Skeletal muscle cell (primary cell): Measurements from ENCODE around the gene PILRB.

Source experiments
- DNase-seq: peaks from one replicate; pipeline ENCODE4 v3.0.0-alpha.2; 2010; ENCODE audit warnings: low read depth
- H3K4me3 ChIP-seq: 2 replicates; pipeline ENCODE4 v1.5.1; 2011; ENCODE audit warnings: low read depth, mild to moderate bottlenecking, control low read depth, low read length, moderate library complexity

PILRB gene

DNA sequence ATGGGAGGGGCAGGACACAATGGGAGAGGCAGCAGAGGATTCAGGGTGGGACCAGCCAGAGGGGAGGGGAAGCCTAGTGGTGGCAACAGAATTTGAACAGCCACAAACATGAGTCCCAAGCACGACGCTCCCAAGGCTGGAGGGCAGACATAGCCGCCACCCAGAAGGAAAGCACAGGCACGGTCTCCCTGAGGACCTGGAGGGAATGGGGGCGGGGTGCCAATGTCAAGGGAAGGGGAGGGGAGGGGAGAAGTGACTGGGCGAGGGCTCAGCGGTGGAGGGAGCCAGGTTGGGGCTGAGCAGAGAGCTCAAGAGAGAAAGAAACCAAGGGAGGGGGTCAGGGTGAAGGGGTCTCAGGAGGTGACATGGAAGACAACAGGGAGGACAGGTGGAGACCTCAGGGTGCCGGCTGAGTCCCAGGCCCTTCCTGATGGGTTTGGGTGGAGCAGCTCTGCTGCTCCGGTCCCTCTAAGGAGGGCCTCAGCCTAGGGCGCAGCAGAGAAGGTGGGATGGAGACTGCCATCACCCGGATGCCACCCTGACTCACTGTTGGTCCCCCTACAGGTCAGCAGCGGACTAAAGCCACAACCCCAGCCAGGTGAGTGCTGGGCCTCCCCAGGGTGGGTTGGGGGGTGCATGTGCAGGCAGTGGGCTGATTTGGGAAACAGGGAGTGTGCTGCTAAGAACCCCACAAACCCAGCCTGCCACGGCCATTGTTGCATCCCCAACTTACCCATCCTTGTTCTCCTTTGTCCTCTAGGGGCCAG lies 39.6 kb downstream of the PILRB start:
- no peak for DNase-seq
- no peak overlapping the region for H3K4me3 ChIP-seq

- no peak for DNase-seq
- no peak overlapping the region for H3K4me3 ChIP-seq
These were observed 40.3 kb downstream of the PILRB start for GRCh38 chr7:100398239-100398638.

DNA sequence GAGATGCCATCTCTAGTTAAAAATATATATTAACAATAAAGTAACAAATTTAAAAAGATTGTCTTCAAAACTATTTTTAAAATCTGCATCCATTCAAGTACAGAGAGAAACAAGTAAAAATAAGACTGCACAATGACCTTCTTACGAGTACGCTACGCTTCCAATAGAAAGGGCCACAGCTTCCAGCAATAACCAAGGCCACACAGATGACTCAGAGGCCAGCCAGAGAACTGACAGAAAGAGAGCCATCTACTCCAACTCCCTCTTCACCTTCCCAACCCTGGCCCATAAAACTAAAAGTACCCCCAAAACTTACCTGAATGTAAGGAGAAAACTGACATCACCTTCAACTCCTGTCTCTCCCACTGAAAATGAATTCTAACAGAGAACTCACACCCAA lies 42.1 kb downstream of the PILRB start:
- H3K4me3 ChIP-seq: no peak overlapping the region
- DNase-seq: no peak

DNA sequence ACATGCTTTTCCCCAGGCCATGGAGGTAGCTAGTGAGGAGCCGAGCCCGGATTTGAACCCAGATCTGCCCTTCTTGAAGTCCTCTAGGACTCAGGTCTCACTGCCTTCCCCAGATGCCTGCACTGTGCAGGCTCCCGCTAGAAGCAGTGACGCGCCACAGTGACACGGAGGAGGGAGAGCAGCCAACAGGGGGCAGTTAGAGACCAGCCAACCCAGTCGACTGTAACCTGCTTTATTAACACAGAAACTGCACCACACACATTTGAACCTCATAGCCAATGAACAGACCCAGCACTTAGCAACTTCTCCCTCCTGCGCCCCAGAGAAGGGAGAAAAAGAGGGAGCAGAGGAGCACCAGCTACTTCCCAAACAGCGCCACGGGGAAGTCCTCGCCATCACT lies 42.7 kb downstream of the PILRB start:
- DNase-seq: no peak
- no peak overlapping the region for H3K4me3 ChIP-seq

DNA sequence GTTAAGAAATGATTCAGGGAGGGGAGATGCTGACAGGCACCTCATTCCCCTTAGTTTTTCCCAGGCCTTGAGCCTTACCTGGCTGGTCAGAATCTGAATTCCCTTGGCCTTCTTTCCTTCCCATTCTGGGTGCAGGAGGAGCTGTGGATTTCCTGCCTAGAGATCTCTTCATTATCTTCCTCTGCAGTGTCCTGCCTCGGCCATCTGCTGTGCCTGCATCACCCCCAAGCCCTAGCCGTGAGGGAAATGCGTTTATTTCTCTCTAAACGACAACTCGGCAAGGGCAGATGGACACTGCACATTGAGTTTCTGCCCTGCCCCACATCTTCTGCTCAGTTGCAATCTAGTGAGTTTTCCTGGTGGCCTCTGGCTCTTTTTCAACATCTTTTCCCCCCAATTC lies 43.9 kb downstream of the PILRB start:
- no peak for DNase-seq
- H3K4me3 ChIP-seq: no peak overlapping the region

DNA sequence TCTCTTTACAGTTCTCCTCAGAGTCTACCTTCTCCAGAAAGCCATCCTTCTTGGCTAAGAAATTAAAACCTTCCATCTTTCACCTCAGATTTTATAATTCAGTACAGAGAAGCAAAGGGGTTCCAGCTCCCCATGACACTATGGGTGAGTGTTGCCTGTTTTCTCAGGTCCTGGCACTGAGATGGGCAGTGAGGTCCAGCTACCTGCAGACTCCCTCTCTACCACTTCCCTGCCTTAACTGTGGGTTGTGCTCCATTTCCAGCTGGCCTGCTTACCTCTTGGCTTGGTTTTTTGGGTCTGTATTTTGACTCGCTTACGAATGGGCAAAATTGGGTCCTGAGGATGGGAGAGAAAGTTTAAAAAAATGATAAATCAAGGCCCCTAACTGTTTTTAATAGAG lies 44.3 kb downstream of the PILRB start:
- DNase-seq: no peak
- H3K4me3 ChIP-seq: no peak overlapping the region

- DNase-seq: peak; percentile 23
- H3K4me3 ChIP-seq: no peak overlapping the region
These were observed 48.9 kb downstream of the PILRB start for GRCh38 chr7:100406767-100407166.

GRCh38 chr7:100407285-100408180 lies 49.6 kb downstream of the PILRB start:
- no peak overlapping the region for H3K4me3 ChIP-seq
- DNase-seq: peak; percentile 31

- DNase-seq: no peak
- H3K4me3 ChIP-seq: no peak overlapping the region
These were observed 53.2 kb downstream of the PILRB start for GRCh38 chr7:100411101-100411500.

GRCh38 chr7:100413346-100413745 lies 55.4 kb downstream of the PILRB start:
- no peak overlapping the region for H3K4me3 ChIP-seq

GRCh38 chr7:100413889-100414288 lies 56.0 kb downstream of the PILRB start:
- DNase-seq: no peak
- H3K4me3 ChIP-seq: no peak overlapping the region

More at GRCh38 chr7:100413346-100413745, 55.4 kb downstream of the PILRB start:
- DNase-seq: no peak

- no peak for DNase-seq
- H3K4me3 ChIP-seq: no peak overlapping the region
These were observed 57.5 kb downstream of the PILRB start for GRCh38 chr7:100415448-100415847.
